ENCODE measurements around the gene C10orf143.
"Not testable (repeated sequence)": the region's sequence is repeated elsewhere in the genome, so short reads cannot be mapped to it uniquely, and the experiment has no call there.

C10orf143 gene

DNA sequence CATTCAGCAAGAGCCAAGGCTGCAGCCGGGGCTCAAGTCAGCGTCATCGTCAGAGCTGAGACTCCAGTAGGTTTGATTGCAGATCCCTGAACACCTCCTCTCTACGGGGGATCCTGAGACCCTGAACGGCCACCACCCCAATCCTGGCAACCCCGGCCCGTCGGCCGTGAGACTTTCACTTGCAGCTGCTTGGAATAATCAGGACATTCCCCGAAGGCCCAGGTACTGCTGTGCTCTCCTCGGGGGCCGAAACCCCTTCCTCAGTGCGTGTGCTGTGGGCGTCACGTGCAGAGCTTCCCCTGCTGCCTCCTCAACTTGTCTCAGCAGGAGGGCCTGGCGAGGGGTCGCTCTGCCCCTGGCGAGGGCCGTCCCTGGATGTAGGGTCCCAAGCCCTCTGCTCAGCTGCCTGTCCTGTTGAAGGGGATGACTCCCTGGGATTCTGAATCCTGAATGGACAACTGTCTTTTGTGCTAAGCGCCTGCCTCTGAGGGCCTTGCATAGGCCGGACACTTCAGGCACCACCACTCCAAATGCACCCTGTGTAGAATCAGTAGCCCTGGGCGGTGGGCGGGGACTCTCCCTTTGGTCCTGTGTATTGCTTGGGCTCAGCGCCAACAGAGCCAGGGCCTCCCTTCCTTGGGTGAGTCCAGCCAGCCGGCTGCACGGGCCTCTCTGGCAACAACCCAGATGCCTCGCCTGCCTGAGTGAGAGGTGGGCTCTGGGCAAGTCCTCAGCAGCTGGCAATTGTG is 82.7 kb downstream of the C10orf143 start:
- DNase-seq: no peak

DNA sequence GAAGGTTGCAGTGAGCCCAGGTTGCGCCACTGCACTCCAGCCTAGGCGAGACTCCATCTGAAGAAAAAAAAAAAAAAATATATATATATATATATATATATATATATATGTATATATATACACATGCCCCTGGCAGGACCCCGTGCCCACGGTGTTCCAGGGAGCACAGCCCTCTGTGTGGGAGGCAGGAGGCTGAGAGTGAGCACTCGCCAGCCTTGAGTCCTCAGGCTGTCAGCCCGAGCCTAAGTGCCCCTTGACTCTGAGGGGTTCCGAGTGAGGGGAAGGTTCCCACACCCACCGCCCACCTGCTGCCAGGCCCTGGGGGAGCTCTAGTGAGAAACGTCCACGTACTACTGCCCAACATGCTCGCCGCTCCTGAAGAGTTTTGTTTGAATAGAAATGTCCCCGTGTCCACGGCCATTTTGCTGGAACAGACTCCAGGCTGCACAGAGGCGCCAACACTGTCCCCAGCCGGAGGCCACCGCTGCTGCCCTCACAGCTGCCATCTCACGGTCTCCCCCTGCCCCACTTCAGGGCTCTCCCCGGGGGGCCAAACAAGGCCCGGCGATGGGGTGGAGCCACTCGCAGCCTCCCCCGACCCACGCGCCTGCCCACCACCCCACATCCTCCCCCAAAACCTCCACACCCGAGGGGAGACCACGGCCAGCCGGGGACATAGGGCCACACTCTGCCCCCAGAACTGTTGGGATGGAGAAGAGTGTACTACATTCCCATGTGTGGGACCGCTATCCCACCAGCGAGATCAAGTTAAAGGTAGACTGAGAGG is 83.8 kb downstream of the C10orf143 start:
- DNase-seq: no peak

DNA sequence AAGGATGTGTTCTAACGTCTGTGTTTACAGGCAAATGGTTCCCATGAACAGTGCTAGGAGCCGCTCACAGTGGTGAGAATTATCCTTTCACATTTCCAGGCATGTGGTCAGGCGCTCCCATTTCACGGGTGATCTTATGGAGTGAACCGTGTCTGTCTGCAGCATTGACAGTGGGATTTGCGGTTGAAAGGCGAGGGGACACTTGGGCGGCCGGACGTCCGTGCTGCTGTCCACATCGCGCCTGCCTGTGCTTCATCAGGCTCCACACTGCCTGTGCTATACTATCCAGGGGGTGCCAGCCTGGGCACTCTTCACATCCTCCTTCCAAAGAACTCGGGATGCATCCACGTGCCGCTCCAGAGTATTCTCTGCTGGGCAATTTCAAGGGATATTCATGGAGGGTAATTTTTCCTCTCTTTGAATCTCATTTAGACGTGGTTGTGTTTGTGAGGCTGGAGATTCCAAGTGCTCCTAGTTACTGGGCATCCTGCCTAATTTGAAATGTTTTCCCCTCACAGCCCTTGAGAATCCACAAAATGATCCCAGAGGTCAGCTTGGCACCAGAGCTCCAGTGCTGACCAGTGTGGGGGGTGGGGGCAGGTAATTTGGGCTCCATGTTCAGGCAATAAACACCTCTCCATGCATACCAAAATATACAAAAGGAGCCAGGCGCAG is 84.7 kb downstream of the C10orf143 start:
- DNase-seq: no peak

DNA sequence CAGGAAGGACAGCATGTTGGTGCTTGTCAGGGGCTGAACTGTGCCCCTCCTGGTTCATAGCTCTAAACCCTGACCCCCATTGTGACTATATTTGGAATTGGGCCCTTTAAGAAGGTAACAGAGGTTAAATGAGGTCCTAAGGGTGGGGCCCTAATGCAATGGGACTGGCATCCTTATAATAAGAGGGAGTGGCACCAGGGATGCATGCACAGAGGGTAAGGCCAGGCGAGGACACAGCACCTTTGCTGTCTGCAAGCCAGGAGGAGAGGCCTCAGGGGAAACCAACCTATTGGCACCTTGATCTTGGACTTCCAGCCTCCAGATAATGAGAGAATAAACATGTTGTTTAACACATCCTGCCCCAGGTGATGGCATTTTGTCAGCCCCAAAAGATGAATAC is 85.3 kb downstream of the C10orf143 start:
- DNase-seq: no peak

DNA sequence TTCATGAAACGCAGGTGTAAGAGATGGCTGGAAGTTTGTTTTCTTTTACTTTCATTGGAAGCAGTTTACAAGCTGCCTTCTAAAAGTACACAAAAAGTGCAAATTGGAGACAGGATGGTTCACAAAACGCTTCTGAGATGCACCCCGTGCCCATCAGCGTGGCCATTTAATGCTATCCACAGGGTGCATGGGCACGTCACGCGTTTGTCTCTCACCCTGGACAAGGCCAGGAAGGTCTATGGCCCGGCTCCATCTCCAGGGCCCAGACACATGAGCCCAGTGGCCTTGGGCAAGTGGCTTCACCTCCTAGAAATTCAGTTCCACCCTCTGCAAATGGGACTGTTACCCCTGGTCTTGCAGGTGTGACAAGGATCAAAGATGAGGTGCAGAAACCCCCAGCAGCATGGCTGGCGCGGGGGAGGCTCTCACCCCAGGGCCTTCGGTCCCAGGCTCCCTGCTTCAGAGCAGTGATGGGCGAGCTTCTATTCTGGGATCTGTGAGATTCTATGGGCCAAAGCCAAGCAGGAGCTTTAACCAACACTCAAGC is 85.8 kb downstream of the C10orf143 start:
- no peak for DNase-seq

DNA sequence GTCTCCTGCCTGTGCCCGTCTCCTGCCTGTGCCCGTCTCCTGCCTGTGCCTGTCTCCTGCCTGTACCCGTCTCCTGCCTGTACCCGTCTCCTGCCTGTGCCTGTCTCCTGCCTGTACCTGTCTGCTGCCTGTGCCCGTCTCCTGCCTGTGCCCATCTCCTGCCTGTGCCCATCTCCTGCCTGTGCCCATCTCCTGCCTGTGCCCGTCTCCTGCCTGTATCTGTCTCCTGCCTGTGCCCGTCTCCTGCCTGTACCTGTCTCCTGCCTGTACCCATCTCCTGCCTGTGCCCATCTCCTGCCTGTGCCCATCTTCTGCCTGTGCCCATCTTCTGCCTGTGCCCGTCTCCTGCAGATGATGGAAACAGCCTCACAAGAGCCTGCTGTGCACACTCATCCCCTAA is 86.3 kb downstream of the C10orf143 start:
- DNase-seq: not testable (repeated sequence)

DNA sequence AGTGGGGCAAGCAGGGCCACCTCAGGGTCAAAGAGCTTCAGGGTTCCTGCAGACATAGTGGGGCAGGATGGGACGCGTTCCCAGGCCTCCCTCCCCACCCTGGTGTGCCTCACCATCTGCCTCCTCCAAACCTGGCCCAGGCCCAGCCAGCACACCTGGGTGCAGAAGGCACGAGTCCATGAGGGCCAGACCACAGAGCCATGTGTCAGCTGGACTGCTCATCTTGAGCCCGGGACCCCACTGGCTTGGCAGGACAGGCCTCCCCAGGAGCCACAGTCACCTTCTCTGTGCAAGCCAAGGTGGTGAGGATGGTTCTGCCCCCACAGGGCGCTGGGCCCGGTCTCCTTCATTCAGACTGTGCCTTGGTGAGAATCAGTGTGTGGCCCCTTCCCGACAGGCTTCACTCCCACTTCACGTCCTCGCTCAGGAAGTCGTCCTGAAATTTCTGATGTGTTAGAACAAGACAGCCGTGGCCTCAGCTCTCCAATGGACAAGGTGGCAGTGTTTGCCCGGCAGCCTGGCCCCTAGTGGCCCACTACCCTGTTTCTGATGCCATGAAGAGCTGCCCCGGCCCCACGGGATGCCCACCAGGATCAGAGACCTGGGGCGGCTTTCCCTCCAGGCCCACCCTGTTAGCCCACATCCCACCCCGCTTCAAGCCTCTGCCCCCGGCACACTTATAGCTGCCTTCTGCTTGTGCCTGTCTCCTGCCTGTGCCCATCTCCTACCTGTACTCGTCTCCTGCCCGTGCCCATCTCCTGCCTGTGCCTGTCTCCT is 87.0 kb downstream of the C10orf143 start:
- DNase-seq: no peak

DNA sequence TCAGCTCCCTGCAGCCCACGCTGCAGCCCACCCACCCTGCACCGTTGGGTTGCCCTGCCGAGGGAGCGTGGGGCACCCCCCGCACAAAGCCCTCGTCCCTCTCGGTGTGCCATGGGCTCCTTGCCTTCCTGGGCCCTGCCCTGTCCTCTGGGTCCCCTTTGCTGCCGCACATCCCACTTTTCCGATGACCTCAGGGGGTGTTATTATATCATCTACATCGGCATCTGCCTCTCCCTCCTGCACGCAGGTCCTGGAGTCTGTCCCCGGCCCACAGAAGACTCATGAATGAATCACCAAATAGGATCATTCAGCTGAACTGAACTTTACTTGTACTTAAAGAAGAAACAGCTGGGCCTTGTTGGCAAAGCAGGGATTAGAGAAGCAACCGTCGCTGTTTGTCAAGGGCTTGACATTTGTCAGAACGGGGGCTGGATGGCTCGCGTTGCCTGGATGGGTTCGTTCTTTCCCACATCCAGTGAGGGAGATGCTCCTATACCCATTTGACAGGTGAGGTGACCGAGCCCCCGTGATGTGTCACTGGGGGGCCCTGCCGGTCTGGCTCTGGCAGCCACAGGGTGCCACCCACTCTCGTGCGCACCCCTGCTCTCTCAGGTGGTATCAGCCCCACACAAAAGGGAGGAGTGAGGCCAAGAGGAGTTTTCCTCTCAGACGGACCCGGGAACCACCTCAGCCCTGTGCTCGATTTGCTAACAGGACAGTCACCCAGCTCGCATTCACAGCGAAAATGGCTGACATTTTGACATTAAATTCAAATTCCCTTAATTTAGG is 87.9 kb downstream of the C10orf143 start:
- no peak for DNase-seq

DNA sequence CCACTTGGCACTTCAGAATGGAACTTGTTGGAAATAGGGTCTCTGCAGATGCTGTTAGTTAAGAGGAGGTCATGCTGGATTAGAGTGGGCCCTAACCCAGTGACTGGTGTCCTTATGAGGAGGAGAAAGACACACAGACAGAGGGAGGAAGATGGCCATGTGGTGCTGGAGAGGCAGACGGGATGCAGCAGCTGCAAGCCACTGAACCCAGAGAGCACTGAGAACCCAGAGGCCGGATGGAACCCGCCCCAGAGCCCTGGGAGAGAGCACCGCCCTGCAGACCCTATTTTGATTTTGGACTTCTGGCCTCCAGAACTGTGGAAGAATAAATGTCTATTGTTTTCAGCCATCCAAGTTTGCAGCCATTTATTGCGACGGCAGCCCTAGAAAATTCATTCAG is 88.5 kb downstream of the C10orf143 start:
- DNase-seq: no peak

DNA sequence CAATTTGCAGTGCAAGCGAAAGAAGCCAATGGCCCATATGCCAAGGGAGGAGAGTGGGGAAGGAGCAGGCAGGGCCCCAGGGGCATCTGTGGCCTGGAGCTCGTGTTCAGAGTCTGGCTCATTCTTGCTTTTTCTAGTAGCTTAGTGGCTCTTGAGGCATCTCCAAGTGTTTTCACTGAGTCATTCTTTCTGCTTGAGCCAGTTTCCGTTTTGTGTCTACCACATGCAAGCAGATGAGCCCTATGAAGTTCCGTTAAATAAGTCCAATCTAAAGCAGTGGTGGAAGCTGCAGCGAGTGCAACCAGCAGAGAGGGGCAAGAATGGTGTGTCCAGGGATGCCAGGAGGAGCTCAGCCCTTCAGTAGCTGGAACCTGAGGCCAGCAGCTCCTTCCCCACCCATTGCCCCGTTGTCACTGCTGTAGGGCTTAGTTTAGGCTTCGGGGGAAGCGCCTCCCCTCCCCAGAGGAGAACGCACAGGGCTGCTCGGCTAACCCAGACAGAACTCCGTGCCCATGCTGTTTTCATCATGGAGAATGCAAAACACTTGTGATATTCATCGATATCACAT is 89.2 kb downstream of the C10orf143 start:
- no peak for DNase-seq

DNA sequence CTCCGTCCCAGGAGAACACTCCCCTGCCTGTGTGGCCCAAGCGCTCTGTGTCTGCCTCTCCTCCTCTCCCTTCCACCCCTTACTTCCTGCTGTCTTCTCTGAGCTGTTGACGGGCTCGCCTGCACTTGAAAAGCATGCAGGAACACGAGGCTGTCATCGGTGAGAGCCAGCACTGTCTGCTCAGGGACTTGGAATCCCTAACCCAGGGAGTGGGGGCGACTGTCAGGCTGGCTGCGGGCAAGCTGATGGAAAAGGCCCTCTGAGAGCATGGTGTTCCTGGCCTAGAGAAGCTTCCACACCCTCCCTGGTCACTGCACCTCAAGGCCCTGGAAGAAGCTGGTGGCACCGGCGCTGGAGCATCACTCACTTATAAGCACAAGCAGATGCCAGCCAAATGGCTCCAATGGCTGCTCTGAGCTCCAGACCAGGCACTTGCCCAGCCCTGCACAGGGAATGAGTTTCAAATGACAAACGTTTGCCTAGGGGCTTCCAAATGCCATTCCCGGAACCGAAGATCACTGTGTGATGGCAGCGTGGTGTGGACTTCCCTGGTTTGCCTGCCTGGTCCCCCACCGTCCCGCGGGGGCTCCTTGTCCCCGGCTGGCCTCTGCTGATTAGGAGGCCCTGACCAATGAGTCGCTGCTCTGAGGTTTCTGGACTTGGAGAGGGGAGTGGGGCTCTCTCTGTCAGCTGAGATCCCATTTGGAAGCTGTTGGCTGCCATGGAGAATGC is 89.8 kb downstream of the C10orf143 start:
- DNase-seq: no peak

DNA sequence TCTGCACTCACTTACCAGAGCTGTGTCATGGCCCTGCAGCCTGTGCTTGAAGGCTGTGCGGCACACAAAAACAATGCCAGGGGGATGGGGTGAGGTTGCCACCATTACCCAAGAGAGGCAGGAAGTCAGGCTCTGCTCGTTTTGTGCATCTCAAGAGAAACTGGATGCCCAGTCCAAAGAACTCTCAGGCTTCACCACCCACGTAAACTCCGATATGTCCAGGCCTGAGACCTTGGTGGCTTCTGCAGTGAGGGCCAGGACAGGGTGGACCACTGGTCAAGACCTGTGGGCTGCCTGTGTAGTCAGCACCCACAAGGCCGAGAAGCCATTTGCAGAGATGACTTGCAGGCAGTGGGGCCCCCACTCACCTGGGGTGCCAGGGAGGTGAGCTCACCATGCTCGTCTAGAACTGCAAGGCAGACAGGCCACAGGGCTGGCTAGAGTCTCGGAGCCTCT is 91.9 kb downstream of the C10orf143 start:
- no peak for DNase-seq

DNA sequence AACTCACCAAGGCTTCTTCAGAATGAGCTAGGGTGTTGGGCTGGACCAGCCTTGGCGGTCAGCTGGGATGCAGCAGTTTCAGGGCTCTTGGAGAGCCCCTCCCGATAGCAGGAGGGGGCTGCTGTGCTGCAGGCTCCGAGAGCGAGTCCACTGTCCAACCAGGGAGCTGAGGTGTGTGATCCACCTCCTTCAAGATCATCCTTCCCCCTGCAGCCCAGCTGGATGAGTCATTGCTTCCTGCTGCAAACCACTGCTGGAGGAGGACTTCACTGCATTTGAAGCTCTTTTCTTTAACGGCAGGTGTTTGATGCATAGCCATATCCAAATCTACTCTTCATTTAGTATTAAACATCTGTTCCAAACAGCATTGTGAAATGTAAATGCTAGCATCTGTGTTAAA is 92.4 kb downstream of the C10orf143 start:
- no peak for DNase-seq

DNA sequence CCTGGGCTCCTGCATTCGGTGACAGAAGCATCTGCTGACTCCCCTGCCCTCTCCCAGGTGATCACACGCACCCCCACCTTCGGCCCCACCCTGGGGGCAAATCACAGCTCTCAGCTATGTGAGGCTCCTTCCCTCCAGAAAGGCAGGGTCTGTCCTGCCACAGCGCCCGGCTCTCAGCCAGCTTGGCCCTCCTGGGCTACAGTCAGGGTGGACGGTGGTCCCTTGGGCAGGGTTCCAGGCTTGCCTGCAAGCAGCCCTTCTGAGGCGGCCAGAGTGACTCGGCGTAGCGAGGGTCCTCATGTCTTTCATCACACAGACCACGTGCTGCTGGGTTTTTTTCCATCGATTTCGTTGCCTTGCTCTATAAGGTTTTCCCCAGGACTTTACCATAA is 93.0 kb downstream of the C10orf143 start:
- DNase-seq: no peak

DNA sequence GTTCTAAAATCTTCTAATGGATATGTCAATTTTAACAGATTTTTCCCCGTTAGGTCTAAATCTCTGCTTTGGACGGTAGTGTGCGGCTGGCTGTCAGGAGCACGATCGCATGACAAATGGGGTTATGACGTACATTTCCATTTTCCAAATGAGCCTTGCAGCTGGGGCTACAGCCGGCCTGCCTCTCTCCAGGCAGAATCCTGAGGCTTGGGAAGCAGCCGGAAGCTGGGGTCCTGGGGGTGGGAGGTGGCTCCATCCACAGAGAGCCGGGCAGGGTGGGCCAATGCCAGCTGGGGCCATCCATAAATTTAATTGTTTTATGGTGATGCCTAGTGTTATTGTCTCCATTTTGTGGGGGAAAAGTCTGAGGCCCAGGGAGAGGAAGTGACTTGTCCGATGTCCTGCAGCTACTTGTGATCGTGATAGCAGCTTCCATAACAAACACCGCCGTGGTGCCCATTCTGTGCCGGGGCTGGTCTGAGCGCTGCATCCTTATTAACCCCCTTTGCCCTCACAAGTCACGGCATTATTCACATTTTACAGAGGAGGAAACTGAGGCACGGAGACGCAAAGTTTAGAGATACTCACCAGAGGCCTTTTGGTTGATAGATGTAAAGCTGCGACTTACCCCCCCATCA is 93.5 kb downstream of the C10orf143 start:
- DNase-seq: no peak

DNA sequence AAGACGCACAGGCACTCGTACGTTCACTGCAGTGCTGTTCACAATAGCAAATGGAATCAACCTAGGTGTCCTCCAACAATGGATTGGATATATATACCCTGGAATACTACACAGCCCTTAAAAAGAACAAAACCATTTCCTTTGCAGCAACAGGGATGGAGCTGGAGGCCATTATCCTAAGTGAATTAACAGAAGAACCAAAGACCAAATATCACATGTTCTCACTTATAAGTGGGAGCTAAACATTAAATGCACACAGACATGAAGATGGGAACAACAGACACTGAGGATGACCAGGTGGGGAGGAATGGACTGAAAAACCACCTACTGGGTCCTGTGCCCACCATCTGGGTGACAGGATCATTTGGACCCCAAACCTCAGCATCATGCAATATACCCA is 94.5 kb downstream of the C10orf143 start:
- DNase-seq: no peak

DNA sequence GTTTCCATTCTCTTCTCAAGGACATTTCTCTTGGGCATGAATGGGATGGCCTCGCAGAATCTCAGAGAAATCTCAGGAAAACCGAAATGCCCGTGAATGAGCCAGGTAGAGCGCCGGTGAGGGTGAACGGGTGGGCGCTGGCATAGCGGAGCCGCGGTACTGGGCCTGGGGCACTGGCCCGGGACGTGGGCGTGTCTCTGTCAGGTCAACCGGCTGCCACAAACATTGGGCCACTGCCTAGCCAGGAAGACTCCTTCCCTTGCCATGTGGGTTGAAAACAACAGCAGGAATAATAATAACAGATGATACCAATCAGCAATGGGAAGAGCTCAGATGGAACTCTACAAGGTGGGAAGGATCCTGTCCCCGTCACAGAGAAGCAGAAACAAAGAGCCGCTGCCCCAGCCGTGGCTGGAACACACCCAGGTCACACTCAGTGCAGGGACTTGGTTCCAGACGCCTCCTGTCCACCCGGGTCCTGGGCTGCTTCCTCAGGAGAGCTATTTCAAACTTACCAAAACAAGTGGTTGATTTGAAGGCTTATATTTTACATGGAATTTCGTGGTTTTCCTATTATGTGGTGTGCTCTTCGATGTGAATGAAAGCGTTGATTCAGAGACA is 95.4 kb downstream of the C10orf143 start:
- no peak for DNase-seq

DNA sequence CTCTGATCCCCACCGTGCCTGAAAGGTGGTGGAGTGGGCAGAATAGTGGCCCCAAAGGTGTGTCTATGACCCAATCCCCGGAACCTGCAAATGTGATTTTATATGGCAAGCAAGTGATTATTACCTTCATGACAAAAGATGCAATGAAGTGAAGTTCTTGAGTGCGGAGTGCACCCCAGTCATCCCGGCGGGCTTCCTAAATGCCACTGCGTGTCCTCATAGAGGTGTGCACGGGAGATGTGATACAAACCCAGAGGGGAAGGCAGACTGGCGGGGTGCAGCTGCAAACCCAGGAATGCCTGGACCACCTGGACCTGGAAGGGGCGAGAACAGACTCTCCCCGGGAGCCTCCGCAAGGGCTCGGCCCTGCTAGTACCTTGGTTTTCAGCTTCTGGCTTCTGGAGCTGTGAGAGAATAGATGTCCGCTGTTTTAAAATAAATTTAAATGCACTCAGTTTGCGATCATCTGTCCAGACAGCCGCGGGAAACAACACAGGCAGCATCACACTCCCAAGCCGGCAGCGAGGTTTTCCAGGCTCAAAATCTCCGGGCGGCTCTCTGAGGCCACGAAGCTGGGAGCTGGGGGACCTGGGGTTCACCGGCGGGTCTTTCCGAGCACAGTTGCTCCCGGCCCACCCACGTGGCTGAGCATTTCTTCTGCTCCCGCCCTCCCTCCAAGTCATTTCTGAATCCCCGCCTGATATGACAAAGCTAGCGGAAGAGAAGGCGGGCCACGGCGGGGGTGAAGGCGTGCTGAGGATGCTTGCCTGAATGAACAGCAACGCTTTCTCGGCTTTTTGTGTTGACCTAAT is 96.2 kb downstream of the C10orf143 start:
- no peak for DNase-seq

All from NK-92 treated with Interleukin-12 subunit alpha and Interleukin-12 subunit beta, amount 100 ng/mL, for 24 hours (cell line).